22Rv1 (cell line): ENCODE data around the gene CBR3.
A peak's percentile ranks its signal among the peaks of the same experiment; 100 is the strongest.

ENCODE experiments used
- H3K27ac ChIP-seq: fragments of 450-650 bp; 2 replicates; pipeline ENCODE4 v1.5.1; 2017
- ZFX ChIP-seq: fragments of 450-650 bp; IDR thresholded peaks from 2 replicates; pipeline ENCODE4 v1.6.1; 2017; ENCODE audit warnings: antibody characterized with exemption, borderline replicate concordance
- TF ChIP-seq, protein P1 (sequence below): fragments of 450-650 bp; IDR thresholded peaks from 2 replicates; pipeline ENCODE4 v1.5.1; 2017; ENCODE audit warnings: mild to moderate bottlenecking

The CBR3 gene

DNA sequence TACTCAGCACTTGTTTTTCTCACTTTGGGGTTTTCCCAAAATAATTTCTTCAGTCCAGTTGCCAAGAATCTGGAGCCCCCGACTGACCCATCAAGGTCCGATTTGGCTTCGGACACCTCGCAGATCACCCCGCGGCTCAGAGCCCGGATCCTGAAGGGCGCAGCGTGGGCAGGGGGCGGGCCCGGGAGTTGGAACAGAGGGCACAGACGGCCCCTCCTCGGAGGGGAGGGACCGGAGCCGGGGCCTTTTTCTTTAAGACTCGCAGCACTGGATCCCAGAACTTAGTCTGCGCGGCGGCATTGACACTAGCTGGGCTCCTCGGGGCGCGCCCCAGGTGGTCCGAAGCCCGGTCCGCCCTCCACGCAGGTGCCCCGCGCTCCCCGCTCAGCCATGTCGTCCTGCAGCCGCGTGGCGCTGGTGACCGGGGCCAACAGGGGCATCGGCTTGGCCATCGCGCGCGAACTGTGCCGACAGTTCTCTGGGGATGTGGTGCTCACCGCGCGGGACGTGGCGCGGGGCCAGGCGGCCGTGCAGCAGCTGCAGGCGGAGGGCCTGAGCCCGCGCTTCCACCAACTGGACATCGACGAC lies at the start of gene CBR3:
Gene CBR3, plus strand, starts transcription at position 277 of the 588 bp plus-strand sequence. Its CDS starts 114 bp downstream, at position 391.
- peak within 1 kb of the TSS; percentile 89 for H3K27ac ChIP-seq
- TF ChIP-seq, protein P1, sequence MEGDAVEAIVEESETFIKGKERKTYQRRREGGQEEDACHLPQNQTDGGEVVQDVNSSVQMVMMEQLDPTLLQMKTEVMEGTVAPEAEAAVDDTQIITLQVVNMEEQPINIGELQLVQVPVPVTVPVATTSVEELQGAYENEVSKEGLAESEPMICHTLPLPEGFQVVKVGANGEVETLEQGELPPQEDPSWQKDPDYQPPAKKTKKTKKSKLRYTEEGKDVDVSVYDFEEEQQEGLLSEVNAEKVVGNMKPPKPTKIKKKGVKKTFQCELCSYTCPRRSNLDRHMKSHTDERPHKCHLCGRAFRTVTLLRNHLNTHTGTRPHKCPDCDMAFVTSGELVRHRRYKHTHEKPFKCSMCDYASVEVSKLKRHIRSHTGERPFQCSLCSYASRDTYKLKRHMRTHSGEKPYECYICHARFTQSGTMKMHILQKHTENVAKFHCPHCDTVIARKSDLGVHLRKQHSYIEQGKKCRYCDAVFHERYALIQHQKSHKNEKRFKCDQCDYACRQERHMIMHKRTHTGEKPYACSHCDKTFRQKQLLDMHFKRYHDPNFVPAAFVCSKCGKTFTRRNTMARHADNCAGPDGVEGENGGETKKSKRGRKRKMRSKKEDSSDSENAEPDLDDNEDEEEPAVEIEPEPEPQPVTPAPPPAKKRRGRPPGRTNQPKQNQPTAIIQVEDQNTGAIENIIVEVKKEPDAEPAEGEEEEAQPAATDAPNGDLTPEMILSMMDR, result no peak
- no peak for TF ChIP-seq ZFX

DNA sequence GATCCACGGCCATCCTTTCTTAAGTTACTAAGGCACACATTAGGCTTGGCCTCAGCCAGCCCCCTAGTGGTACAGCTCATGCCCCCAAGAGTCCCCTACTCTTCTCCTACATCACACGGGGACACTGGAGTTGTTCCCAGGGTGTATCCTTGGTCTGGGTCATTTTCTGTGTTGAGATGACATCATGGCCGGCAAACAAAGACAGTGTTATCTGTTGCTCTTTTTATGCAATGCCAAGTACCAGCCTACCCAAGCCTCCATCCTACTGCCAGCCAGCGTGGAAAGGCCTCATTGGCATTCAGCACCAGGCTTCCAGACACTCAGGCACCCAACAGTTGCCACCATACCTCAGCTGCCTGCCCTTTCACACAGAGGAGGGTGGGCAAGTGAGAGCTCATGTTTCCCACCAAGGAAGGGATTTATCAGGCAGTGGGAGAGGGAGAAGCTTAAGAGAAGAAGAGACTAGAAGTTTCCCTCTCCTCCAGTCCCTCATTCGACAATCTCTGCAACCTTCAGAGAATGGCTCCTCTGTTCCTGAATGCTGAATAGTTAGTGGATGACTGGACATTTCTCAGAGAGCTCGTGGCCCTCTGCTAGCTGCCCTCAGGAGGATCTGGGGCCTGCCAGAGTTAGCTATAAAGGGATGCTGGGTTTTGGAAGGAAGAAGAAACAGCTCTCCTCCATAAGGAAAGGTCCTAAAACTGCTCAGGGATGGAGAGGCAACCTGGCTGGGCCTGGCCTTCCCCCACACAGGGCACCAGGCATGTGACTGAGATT lies 47.3 kb upstream of the CBR3 start:
- no peak overlapping the region for H3K27ac ChIP-seq
- TF ChIP-seq, protein P1, result no peak

DNA sequence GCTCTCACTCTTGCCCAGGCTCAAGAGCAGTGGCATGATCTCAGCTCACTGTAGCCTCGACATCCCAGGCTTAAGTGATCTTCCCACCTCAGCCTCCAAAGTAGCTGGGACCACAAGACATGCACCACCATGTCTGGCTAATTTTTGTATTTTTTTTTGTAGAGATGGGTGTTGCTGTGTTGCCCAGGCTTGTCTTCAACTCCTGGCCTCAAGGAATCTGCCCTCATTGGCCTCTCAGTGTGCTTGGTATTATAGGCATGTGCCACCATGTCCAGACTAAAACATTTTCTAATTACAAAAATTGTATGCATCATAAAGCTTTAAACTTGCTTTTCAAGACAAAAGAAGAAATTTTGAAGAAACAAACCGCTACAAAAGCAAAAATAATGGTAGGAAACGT lies 44.9 kb upstream of the CBR3 start:
- TF ChIP-seq, protein P1, result no peak
- no peak for TF ChIP-seq ZFX
- no peak overlapping the region for H3K27ac ChIP-seq

DNA sequence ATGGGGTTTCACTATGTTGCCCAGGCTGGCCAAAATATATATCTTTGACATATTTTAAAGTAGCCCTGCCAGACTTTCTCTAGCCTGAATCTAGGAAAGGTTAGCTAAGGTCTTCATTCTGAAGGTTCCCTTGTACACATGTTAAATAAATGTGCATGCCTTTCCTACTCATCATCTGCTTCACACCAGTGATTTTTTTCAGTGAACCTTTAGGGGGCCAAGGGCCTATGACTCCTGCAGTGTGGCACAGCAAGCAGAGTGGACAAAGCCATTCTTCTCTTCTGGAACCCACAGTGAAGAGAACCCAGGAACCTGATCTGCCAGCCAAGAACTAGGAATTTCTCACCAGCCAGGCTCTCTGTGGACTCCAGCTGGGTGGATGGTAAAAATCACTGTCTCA lies 42.2 kb upstream of the CBR3 start:
- H3K27ac ChIP-seq, result no peak overlapping the region
- TF ChIP-seq, protein P1, result no peak
- TF ChIP-seq ZFX, result no peak

DNA sequence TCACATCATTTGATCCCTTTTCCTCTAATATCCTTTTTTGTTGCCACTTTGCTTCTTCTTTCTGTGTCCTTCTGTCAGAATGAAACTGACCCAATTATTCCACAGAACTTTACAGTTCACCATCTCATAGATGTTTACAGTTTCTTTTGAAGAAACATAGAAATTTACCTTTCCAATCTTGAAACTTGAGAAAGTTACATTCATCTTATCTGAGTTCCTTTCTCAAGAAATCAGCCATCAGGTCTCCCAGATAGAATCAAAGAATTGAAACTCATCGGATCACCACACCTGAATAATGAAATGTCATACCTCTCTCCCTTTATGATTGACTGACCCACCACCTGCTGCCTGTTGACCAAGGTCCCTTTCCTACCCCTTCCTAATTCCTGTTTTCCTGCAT lies 41.4 kb upstream of the CBR3 start:
- TF ChIP-seq, protein P1, result no peak
- no peak for TF ChIP-seq ZFX
- no peak overlapping the region for H3K27ac ChIP-seq

DNA sequence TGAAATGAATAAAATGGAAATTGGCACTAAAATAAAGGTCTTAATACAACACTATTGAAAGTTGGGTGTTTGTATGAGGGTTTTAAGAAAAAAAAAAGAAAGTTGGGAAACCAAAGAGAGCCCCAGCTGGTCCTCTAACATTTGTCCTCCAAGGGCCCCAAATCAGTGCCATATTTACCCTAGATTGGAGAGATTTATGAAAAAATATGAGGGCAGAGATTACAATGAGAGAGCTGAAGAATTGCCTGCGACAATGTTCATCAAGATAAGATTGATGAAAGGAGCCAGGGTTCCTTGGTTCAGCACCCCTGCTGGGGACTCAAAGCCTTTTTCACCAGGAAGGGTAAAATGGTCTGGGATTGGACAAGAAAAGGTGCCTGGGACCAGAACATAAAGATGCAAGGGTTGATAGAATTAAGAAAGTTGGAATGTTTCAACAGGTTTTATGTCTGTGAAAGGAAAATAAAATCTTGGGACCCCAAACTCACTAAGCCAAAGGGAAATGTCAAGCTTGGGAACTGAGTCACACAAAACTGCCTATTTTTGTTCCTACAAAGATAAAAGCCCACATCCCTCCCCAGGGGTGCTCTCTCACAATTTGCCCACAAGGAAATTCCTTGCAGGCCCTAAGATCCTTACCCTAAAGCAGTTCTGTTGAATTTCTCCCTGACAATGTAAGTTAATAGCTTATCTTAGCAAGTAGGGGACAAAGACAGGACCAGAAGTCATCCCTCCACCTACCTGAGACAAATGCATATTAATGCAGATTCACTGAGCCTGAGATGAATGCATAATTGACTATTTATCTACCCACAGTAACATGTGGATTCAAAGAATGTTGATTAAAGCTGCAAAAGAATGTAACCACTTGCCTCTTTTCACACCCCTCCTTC lies 38.2 kb upstream of the CBR3 start:
- TF ChIP-seq, protein P1, result no peak
- no peak for TF ChIP-seq ZFX
- no peak overlapping the region for H3K27ac ChIP-seq
